ENCODE results near the gene ALDH1A2.

Gene ALDH1A2

DNA sequence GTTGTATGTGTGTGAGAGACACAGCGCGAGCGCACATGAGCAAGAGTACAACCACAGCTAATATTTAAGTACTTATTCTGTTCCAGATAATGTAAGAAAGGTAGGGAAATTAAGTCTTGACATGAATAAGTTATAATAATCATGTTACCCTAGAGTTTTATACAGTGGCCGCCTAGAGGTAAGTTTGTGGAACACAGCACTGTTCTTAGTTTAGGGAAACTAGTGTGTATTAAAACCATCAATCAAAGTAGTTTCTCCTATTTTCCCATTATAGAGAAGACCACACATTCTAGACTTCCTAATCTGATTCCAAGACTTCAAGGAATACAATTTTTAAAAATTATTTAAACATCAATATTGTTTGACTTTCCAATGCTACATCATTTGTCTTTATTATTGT lies 9.5 kb downstream of the ALDH1A2 start:
- Histone ChIP-seq H3K36me3 (ENCODE audit: low read length) (no peaks in the 10 kb centered on the region), H2AFZ (ENCODE audit: low read depth, low read length, severe bottlenecking) (no peak overlapping the region), H3K27ac (ENCODE audit: low read depth, low read length) (no peak overlapping the region), H3K9ac (ENCODE audit: low read length) (no peak overlapping the region), H3K79me2 (ENCODE audit: insufficient read depth, low read length) (no peaks in the 10 kb centered on the region), H3K27me3 (ENCODE audit: low read length) (no peaks in the 10 kb centered on the region; the same call in 1 of the 2 replicates), H3K9me3 (ENCODE audit: insufficient read depth, low read length) (no peaks in the 10 kb centered on the region), H3K4me2 (ENCODE audit: low read depth, low read length, poor library complexity, severe bottlenecking) (no peak overlapping the region), H4K20me1 (ENCODE audit: low read depth, low read length) (no peaks in the 10 kb centered on the region), H3F3A (ENCODE audit: insufficient read depth) (no peaks in the 10 kb centered on the region), H3K9me2 (replicated peaks; ENCODE audit: insufficient read depth, low read length) (no peaks in the 10 kb centered on the region), H3K4me3 (ENCODE audit: insufficient read depth, low read length, poor library complexity, severe bottlenecking) (no peak overlapping the region)
- TF ChIP-seq CTCF (IDR thresholded peaks at IDR 0.05; ENCODE audit: insufficient read depth, low read length, poor library complexity, severe bottlenecking) (no peak), EZH2phosphoT487 (conservative IDR thresholded peaks at IDR 0.05; ENCODE audit: low read length) (no peak)

GRCh38 chr15:58053315-58054153 lies 12.0 kb downstream of the ALDH1A2 start:
- no peak overlapping the region for H3K4me3 ChIP-seq (ENCODE audit: insufficient read depth, low read length, poor library complexity, severe bottlenecking)
- TF ChIP-seq CTCF (IDR thresholded peaks at IDR 0.05; ENCODE audit: insufficient read depth, low read length, poor library complexity, severe bottlenecking) = no peak
- no peak overlapping the region for H3K9ac ChIP-seq (ENCODE audit: low read length)
- H3K27ac ChIP-seq (ENCODE audit: low read depth, low read length) = no peak overlapping the region
- no peaks in the 10 kb centered on the region for H3K36me3 ChIP-seq (ENCODE audit: low read length)
- H4K20me1 ChIP-seq (ENCODE audit: low read depth, low read length) = no peaks in the 10 kb centered on the region
- H3K9me3 ChIP-seq (ENCODE audit: insufficient read depth, low read length) = no peaks in the 10 kb centered on the region
- H3K4me2 ChIP-seq (ENCODE audit: low read depth, low read length, poor library complexity, severe bottlenecking) = no peak overlapping the region
- H3K9me2 ChIP-seq (replicated peaks; ENCODE audit: insufficient read depth, low read length) = no peaks in the 10 kb centered on the region
- no peaks in the 10 kb centered on the region for H3F3A ChIP-seq (ENCODE audit: insufficient read depth)
- no peaks in the 10 kb centered on the region for H3K79me2 ChIP-seq (ENCODE audit: insufficient read depth, low read length)
- no peak overlapping the region for H2AFZ ChIP-seq (ENCODE audit: low read depth, low read length, severe bottlenecking)
- H3K27me3 ChIP-seq (ENCODE audit: low read length) = no peaks in the 10 kb centered on the region; the same call in 1 of the 2 replicates

GRCh38 chr15:58052334-58052733 lies 13.2 kb downstream of the ALDH1A2 start:
- TF ChIP-seq CTCF (IDR thresholded peaks at IDR 0.05; ENCODE audit: insufficient read depth, low read length, poor library complexity, severe bottlenecking) (no peak), EZH2phosphoT487 (conservative IDR thresholded peaks at IDR 0.05; ENCODE audit: low read length) (no peak)
- no peaks in the 10 kb centered on the region for H3K79me2 ChIP-seq (ENCODE audit: insufficient read depth, low read length)
- no peaks in the 10 kb centered on the region; the same call in 1 of the 2 replicates for H3K27me3 ChIP-seq (ENCODE audit: low read length)
- no peaks in the 10 kb centered on the region for H3K9me3 ChIP-seq (ENCODE audit: insufficient read depth, low read length)
- no peak overlapping the region for H3K9ac ChIP-seq (ENCODE audit: low read length)
- no peaks in the 10 kb centered on the region for H3F3A ChIP-seq (ENCODE audit: insufficient read depth)
- H3K36me3 ChIP-seq (ENCODE audit: low read length) = no peaks in the 10 kb centered on the region
- H3K4me3 ChIP-seq (ENCODE audit: insufficient read depth, low read length, poor library complexity, severe bottlenecking) = no peak overlapping the region
- no peak overlapping the region for H3K27ac ChIP-seq (ENCODE audit: low read depth, low read length)
- H3K4me2 ChIP-seq (ENCODE audit: low read depth, low read length, poor library complexity, severe bottlenecking) = no peak overlapping the region
- H4K20me1 ChIP-seq (ENCODE audit: low read depth, low read length) = no peaks in the 10 kb centered on the region
- no peak overlapping the region for H2AFZ ChIP-seq (ENCODE audit: low read depth, low read length, severe bottlenecking)
- no peaks in the 10 kb centered on the region for H3K9me2 ChIP-seq (replicated peaks; ENCODE audit: insufficient read depth, low read length)

All from SU-DHL-6 (cell line).